ENCODE results near the gene KIF3C. TPM values are rescaled to one million over a fixed set of nuclear protein-coding genes. Genes with fewer than 3 reads are reported as not detected.
"Not testable (repeated sequence)": the region's sequence is repeated elsewhere in the genome, so short reads cannot be mapped to it uniquely, and the experiment has no call there.

KIF3C gene
- total and polyA plus RNA-seq, 12 donors: 2.8 to 22.8 (median 9.8) TPM

GRCh38 chr2:26002632-26003310 lies 20.5 kb upstream of the KIF3C start:
- no peak overlapping the region for H3K4me3 ChIP-seq
- intact Hi-C loops (cut with DNase I): no loop called here
- H3K9me3 ChIP-seq (replicated peaks in 1 of 3): no peaks in the 10 kb centered on the region
- no peaks in the 10 kb centered on the region for H3K36me3 ChIP-seq (replicated peaks in 1 of 2)
- peak overlapping the region in 4 of 5 donors; percentile 67 to 82 (median 77) for H3K27ac ChIP-seq
- peaks cover 14 to 32% of the 10 kb centered on the region in 2 donors for H3K4me1 ChIP-seq (replicated peaks in 1 of 2)
- DNase-seq: peak in 3 of 7 donors; percentile 35 to 41 (median 35)
- peak in 1 of 2 donors; percentile 6 for TF ChIP-seq POLR2A (IDR thresholded peaks at IDR 0.05)
- TF ChIP-seq, protein P1, sequence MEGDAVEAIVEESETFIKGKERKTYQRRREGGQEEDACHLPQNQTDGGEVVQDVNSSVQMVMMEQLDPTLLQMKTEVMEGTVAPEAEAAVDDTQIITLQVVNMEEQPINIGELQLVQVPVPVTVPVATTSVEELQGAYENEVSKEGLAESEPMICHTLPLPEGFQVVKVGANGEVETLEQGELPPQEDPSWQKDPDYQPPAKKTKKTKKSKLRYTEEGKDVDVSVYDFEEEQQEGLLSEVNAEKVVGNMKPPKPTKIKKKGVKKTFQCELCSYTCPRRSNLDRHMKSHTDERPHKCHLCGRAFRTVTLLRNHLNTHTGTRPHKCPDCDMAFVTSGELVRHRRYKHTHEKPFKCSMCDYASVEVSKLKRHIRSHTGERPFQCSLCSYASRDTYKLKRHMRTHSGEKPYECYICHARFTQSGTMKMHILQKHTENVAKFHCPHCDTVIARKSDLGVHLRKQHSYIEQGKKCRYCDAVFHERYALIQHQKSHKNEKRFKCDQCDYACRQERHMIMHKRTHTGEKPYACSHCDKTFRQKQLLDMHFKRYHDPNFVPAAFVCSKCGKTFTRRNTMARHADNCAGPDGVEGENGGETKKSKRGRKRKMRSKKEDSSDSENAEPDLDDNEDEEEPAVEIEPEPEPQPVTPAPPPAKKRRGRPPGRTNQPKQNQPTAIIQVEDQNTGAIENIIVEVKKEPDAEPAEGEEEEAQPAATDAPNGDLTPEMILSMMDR (IDR thresholded peaks at IDR 0.05): no peak
- no peaks in the 10 kb centered on the region for H3K27me3 ChIP-seq
- 56 to 67% (median 65%) methylated on average over 7 to 9 of the region's 9 CpGs for WGBS, 4 donors

DNA sequence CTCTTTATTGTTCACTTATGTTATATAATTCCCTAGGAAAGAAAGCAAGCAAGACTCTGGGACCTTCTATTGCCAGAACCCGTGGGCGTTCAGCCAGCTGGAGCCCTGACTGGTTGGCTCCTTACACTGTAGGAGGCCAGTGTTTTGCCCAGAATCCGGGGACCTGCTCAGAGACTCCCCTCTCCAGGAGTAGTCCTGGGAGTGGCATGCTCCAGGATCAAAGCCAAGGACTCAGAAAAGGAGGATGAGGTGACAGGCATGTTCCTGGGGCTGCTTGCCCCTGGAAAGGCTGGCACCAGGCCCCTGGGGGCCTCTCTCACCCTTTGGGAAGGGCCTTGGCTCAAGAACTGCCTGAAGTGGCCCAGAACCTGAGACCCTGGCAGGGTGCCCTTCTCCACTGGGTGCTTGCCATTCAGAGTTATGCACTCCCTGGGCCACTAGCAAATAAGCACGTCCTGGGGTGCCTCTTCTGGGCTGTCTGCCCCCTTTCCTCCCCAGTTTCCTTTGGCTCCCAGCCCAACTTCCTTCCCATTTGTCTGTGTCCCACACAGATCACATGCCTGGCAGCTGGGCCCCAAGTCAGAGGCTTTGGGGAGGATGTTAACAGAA lies 19.6 kb upstream of the KIF3C start:
- TF ChIP-seq POLR2A (IDR thresholded peaks at IDR 0.05): no peak
- TF ChIP-seq, protein P1 (IDR thresholded peaks at IDR 0.05): no peak
- WGBS, 4 donors: 7 to 17% (median 9%) methylated on average over 4 of the region's 4 CpGs
- DNase-seq: peak; percentile 78 to 91 (median 84)
- H3K36me3 ChIP-seq (replicated peaks in 1 of 2): no peaks in the 10 kb centered on the region
- no peaks in the 10 kb centered on the region for H3K27me3 ChIP-seq
- H3K9me3 ChIP-seq (replicated peaks in 1 of 3): no peaks in the 10 kb centered on the region
- H3K4me3 ChIP-seq: no peak overlapping the region
- H3K27ac ChIP-seq: peak overlapping the region in 4 of 5 donors; percentile 67 to 82 (median 77)
- intact Hi-C loops (cut with DNase I): no loop called here
- H3K4me1 ChIP-seq (replicated peaks in 1 of 2): peaks cover 14 to 35% of the 10 kb centered on the region in 2 donors

GRCh38 chr2:26000561-26001082 lies 18.3 kb upstream of the KIF3C start:
- H3K27ac ChIP-seq: peak overlapping the region in 3 of 5 donors; percentile 8 to 82 (median 67)
- peaks cover 14 to 37% of the 10 kb centered on the region in 2 donors for H3K4me1 ChIP-seq (replicated peaks in 1 of 2)
- H3K9me3 ChIP-seq (replicated peaks in 1 of 3): no peaks in the 10 kb centered on the region
- H3K36me3 ChIP-seq (replicated peaks in 1 of 2): no peaks in the 10 kb centered on the region
- TF ChIP-seq POLR2A (IDR thresholded peaks at IDR 0.05): no peak
- TF ChIP-seq, protein P1 (IDR thresholded peaks at IDR 0.05): no peak
- H3K27me3 ChIP-seq: no peaks in the 10 kb centered on the region
- peak in 5 of 7 donors; percentile 31 to 75 (median 59) for DNase-seq
- 41 to 66% (median 54%) methylated on average over 5 of the region's 5 CpGs for WGBS, 4 donors
- intact Hi-C loops (cut with DNase I): no loop called here
- no peak overlapping the region for H3K4me3 ChIP-seq

- H3K27ac ChIP-seq; H3K27me3 ChIP-seq; H3K36me3 ChIP-seq (replicated peaks in 1 of 2); intact Hi-C loops (cut with DNase I); H3K4me3 ChIP-seq; DNase-seq; H3K9me3 ChIP-seq (replicated peaks in 1 of 3): not testable (repeated sequence)
- peaks cover 14 to 37% of the 10 kb centered on the region in 2 donors for H3K4me1 ChIP-seq (replicated peaks in 1 of 2)
- WGBS, 4 donors: 83 to 89% (median 84%) methylated on average over 7 of the region's 7 CpGs
These were observed 17.1 kb upstream of the KIF3C start for GRCh38 chr2:25999406-25999805.

DNA sequence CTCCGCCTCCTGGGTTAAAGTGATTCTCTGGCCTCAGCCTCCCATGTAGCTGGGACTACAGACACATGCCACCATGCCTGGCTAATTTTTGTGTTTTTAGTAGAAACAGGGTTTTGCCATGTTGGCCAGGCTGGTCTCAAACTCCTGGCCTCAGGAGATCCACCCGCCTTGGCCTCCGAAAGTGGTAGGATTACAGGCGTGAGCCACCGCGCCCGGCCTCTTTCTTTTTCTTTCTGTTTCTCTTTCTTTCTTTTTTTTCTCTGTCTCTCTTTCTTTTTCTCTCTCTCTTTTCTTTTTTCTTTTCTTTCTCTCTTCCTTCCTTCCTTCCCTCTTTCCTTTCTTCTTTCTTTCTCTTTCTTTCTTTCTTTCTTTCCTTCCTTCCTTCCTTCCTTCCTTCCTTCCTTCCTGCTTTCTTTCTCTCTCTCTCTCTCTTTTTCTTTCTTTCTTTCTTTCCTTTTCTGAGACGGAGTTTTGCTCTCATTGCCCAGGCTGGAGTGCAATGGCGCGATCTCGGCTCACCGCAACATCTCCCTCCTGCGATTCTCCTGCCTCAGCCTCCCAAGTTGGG lies 16.6 kb upstream of the KIF3C start:
- H3K27me3 ChIP-seq; intact Hi-C loops (cut with DNase I); DNase-seq; H3K4me3 ChIP-seq; H3K9me3 ChIP-seq (replicated peaks in 1 of 3); H3K27ac ChIP-seq; H3K36me3 ChIP-seq (replicated peaks in 1 of 2): not testable (repeated sequence)
- WGBS, 4 donors: 96 to 98% (median 97%) methylated on average over 13 of the region's 13 CpGs
- H3K4me1 ChIP-seq (replicated peaks in 1 of 2): peaks cover 14 to 37% of the 10 kb centered on the region in 2 donors

Measured in adrenal gland (tissue), 12 donors.